ENCODE measurements around the gene THTPA. TPM values are rescaled to one million over a fixed set of nuclear protein-coding genes. Genes with fewer than 3 reads are reported as not detected.

THTPA gene
- total and polyA plus RNA-seq, 2 of the 13 experiments (the other 11 are each of a cell fraction or from before 2014, with no cell fraction given) = 7.4 to 8.7 TPM

DNA sequence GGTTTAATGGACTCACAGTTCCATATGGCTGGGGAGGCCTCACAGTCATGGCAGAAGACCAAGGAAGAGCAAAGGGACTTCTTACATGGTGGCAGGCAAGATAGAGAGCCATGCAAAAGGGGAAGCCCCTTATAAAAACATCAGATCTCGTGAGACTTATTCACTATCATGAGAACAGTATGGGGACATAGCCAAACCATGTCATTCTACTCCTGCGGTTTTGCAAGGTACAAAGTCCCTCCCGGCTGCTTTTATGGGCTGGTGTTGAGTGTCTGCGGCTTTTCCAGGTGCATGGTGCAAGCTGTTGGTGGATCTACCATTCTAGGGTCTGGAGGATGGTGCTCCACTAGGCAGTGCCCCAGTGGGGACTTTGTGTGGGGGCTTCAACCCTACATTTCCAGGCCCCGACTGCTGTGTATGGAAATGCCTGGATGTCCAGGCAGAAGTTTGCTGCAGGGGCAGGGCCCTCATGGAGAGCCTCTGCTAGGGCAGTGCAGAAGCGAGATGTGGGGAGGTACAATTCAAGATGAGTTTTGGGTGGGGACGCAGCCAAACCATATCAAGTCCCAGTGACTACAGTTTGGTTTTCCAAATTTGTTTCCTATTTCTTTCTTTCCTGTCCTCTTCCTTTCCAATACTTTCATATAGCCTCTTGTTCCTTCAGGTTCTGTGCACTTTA is 53.5 kb downstream of the THTPA start (continued):
- TF ChIP-seq, protein P1, sequence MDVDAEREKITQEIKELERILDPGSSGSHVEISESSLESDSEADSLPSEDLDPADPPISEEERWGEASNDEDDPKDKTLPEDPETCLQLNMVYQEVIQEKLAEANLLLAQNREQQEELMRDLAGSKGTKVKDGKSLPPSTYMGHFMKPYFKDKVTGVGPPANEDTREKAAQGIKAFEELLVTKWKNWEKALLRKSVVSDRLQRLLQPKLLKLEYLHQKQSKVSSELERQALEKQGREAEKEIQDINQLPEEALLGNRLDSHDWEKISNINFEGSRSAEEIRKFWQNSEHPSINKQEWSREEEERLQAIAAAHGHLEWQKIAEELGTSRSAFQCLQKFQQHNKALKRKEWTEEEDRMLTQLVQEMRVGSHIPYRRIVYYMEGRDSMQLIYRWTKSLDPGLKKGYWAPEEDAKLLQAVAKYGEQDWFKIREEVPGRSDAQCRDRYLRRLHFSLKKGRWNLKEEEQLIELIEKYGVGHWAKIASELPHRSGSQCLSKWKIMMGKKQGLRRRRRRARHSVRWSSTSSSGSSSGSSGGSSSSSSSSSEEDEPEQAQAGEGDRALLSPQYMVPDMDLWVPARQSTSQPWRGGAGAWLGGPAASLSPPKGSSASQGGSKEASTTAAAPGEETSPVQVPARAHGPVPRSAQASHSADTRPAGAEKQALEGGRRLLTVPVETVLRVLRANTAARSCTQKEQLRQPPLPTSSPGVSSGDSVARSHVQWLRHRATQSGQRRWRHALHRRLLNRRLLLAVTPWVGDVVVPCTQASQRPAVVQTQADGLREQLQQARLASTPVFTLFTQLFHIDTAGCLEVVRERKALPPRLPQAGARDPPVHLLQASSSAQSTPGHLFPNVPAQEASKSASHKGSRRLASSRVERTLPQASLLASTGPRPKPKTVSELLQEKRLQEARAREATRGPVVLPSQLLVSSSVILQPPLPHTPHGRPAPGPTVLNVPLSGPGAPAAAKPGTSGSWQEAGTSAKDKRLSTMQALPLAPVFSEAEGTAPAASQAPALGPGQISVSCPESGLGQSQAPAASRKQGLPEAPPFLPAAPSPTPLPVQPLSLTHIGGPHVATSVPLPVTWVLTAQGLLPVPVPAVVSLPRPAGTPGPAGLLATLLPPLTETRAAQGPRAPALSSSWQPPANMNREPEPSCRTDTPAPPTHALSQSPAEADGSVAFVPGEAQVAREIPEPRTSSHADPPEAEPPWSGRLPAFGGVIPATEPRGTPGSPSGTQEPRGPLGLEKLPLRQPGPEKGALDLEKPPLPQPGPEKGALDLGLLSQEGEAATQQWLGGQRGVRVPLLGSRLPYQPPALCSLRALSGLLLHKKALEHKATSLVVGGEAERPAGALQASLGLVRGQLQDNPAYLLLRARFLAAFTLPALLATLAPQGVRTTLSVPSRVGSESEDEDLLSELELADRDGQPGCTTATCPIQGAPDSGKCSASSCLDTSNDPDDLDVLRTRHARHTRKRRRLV (CRISPR knock-in tag; IDR thresholded peaks at IDR 0.05) = peak; percentile 96
- TF ChIP-seq PAX8 (CRISPR knock-in tag; IDR thresholded peaks at IDR 0.05; ENCODE audit: borderline replicate concordance) = 0 out of 2 replicates have a peak, but pooled peaks have one; percentile 16
- TF ChIP-seq MAZ (IDR thresholded peaks at IDR 0.05; ENCODE audit: borderline replicate concordance, low read depth, low read length) = peak; percentile 58; the same call in 1 of the 2 replicates
- peak; percentile 41; the same call in 1 of the 2 replicates for TF ChIP-seq MAZ (CRISPR knock-in tag; IDR thresholded peaks at IDR 0.05; ENCODE audit: low read depth)
- TF ChIP-seq, protein P2, sequence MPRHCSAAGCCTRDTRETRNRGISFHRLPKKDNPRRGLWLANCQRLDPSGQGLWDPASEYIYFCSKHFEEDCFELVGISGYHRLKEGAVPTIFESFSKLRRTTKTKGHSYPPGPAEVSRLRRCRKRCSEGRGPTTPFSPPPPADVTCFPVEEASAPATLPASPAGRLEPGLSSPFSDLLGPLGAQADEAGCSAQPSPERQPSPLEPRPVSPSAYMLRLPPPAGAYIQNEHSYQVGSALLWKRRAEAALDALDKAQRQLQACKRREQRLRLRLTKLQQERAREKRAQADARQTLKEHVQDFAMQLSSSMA (CRISPR knock-in tag; IDR thresholded peaks at IDR 0.05) = 0 out of 2 replicates have a peak, but pooled peaks have one; percentile 21
- peak; percentile 100 for TF ChIP-seq CBFB (CRISPR knock-in tag; IDR thresholded peaks at IDR 0.05)
- TF ChIP-seq RAD21 (CRISPR knock-in tag; IDR thresholded peaks at IDR 0.05) = peak; percentile 53
- TF ChIP-seq ZNF441 (CRISPR knock-in tag; IDR thresholded peaks at IDR 0.05; ENCODE audit: borderline replicate concordance) = peak; percentile 69; the same call in 1 of the 2 replicates
- peak; percentile 56 for TF ChIP-seq RBM39 (IDR thresholded peaks at IDR 0.05; ENCODE audit: low read depth, low read length, poor library complexity, severe bottlenecking)
- peak; percentile 47; the same call in 1 of the 2 replicates for TF ChIP-seq POLR2AphosphoS5 (IDR thresholded peaks at IDR 0.05; ENCODE audit: low read depth, low read length)
- 0 out of 2 replicates have a peak, but pooled peaks have one; percentile 74 for TF ChIP-seq MAF1 (CRISPR knock-in tag; IDR thresholded peaks at IDR 0.05; ENCODE audit: borderline replicate concordance)
- TF ChIP-seq NR2F6 (IDR thresholded peaks at IDR 0.05) = peak; percentile 34; the same call in 1 of the 2 replicates
- peak; percentile 77 for TF ChIP-seq NR2F6 (CRISPR knock-in tag; IDR thresholded peaks at IDR 0.05)
- TF ChIP-seq, protein P3, sequence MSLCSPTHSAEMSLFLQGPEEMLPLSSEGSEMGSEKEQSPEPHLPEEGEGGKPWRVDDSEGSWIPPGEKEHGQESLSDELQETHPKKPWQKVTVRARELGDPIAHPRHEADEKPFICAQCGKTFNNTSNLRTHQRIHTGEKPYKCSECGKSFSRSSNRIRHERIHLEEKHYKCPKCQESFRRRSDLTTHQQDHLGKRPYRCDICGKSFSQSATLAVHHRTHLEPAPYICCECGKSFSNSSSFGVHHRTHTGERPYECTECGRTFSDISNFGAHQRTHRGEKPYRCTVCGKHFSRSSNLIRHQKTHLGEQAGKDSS (CRISPR knock-in tag; IDR thresholded peaks at IDR 0.05; ENCODE audit: borderline replicate concordance, low read depth) = peak; percentile 51; the same call in 1 of the 2 replicates
- peak; percentile 79 for TF ChIP-seq FOXA3 (CRISPR knock-in tag; IDR thresholded peaks at IDR 0.05)
- TF ChIP-seq YEATS2 (CRISPR knock-in tag; IDR thresholded peaks at IDR 0.05; ENCODE audit: borderline replicate concordance) = peak; percentile 65; the same call in 1 of the 2 replicates
- TF ChIP-seq, protein P4, sequence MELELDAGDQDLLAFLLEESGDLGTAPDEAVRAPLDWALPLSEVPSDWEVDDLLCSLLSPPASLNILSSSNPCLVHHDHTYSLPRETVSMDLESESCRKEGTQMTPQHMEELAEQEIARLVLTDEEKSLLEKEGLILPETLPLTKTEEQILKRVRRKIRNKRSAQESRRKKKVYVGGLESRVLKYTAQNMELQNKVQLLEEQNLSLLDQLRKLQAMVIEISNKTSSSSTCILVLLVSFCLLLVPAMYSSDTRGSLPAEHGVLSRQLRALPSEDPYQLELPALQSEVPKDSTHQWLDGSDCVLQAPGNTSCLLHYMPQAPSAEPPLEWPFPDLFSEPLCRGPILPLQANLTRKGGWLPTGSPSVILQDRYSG (CRISPR knock-in tag; IDR thresholded peaks at IDR 0.05) = peak; percentile 58; the same call in 1 of the 2 replicates
- TF ChIP-seq SOX5 (CRISPR knock-in tag; IDR thresholded peaks at IDR 0.05; ENCODE audit: borderline replicate concordance) = peak; percentile 74; the same call in 1 of the 2 replicates
- peak; percentile 47; the same call in 1 of the 2 replicates for TF ChIP-seq ZNF768 (CRISPR knock-in tag; IDR thresholded peaks at IDR 0.05)

Data from HepG2 (cell line).